HG03064 (cell line): ENCODE data around the gene MMP2.

Source experiments
- ATAC-seq: cut with Tn5 transposase; IDR thresholded peaks from one replicate; pipeline ENCODE4 v1.9.1; 2021; ENCODE audit warnings: low read depth; ENCODE audit not compliant: unreplicated experiment

The MMP2 gene

DNA sequence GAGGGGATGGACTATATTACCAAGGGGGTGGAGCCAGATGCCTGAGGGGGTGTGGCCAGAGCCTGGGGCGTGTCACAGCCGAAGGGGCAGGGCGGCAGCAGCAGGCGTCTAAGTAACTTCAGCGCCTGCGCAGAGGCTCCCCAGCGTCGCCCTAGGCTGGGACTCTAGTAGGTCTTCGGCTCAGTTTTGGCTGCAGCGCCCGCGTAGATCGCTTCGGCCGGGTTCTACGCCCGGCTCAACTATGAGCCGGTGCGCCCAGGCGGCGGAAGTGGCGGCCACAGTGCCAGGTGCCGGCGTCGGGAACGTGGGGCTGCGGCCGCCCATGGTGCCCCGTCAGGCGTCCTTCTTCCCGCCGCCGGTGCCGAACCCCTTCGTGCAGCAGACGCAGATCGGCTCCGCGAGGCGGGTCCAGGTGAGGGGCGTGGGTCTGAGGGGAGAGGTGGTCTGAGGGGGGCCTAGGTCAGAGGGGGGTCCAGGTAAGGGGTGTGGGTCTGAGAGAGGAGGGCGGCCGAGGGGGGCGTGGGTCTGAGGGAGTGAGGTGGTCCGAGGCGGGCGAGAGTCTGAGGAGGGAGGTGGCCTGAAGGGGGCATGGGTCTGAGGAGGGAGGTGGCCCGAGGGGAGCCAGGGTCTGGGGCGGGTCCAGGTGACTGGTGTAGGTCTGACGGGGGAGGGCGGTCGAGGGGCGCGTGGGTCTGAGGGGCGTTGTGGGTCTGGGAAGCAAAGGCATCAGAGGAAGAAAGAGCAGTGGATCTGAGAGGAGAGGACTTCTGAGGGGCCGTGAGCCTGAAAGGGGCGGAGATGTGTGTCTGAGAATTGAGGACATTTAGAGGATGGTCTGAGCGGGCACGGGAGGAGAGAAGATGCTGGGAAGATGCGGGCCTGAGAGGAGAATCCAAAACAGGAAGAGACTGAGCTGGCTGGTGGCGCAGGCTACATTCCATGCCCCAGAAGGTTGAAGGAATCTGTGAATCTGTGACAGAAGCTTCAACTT is 30.2 kb downstream of the MMP2 start, which contains the start of gene LPCAT2:
Gene LPCAT2, plus strand, starts transcription at position 132 of the 991 bp plus-strand sequence. Its CDS starts 110 bp downstream, at position 242.
- ATAC-seq, result no peak

DNA sequence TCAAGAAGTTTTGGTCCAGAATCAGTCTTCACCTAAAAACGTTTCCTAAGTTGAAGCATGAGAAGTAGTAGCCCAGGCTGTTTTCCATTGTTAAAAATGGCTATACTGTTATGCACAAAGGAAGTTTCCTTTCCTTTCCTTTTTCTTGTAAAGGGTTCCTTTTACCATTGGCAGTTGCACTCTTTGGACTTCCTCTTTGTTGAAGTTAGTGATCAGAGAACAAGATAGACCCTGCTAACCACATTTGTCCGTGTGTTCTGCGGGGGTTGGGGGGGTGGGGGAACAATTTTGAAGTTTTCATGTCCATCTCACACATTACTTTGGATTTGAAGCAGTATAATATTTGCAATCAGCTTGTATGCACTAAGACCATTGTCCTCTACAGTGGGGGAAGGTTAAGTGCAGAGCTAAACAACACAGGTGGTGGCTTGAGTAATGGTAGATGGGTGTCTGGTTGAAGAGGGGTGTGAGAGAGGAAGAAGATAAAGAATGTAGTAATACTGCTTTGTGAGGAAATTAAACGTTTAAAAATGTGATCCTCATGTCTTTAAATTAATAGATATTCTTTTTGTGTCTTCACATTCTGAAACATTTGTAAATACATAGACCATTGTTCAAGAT is 31.3 kb downstream of the MMP2 start:
- ATAC-seq, result no peak

DNA sequence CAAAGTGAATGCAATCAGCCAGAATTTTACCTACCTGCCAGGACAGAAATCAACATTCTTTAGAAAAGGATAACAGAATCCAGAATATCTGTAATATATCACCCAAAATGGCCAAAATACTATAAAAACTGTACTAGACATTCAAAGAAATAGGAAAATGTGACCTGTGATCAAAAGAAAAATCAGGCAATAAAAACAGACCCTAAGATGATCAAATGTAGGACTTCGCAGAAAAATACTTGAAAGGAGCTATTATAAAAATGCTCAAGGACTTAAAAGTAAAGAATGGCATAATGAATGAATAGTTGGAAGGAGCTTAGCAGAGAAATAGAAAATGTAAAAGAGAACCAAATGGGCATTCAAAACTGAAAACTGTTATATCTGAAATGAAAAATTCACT is 33.9 kb downstream of the MMP2 start:
- ATAC-seq, result no peak

DNA sequence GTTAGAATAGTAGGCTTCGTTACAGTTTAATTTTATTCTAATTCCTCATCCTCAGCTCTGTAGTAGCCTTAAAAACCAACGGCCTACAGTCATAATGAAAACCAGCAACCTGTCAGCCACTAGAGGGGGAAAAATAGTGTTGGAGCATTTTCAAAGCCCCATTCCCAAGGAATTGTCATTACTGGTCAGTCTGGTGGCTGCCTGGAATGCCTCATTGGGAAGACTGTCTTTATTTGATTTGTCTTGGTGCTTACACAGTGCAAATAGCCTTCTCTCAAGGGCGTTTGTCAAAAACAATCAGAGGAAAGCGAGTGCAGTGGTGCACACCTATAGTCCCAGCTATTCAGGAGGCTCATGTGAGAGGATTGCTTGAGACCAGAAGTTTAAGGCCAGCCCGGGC is 34.6 kb downstream of the MMP2 start:
- ATAC-seq, result no peak

GRCh38 chr16:55515111-55515510 is 36.1 kb downstream of the MMP2 start:
- ATAC-seq, result no peak

DNA sequence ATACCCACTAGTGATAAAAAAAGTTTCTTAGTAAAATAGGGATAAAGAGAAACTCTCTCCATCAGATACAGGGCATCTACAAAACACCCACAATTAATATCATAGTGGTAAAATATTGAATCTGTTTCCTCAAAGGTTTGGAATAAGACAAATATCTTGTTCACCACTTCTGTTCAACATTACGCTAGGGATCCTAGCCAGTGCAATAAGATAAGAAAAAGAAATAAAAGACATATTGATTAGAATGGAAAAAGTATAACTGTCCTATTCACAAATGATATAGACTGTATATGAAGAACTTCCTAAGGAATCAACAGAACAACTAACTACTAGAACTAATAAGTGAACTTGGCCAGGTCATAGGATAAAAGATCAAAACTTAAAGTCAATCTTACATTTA is 42.8 kb downstream of the MMP2 start:
- ATAC-seq, result no peak

DNA sequence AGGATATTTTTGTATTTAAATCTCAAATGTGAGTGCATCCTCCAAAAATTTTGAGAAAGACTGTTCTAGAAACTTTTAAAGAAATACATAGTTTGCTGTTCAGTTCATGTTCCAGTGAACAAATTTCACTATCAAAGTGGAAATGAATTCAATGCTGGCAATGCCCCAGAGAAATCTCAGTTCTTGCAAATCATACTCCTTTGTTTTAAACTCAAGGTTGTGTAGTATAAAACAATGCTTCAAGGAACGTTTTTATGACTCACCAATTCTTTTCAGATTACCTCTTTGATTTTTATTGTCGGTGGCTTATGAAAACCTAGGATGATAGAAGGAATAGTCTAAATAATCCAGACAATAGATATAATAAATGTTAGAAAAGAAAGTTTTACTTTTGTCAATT is 47.4 kb downstream of the MMP2 start:
- ATAC-seq, result no peak

GRCh38 chr16:55527885-55528284 is 48.9 kb downstream of the MMP2 start:
- ATAC-seq, result no peak

GRCh38 chr16:55529018-55529417 is 50.0 kb downstream of the MMP2 start:
- no peak for ATAC-seq

DNA sequence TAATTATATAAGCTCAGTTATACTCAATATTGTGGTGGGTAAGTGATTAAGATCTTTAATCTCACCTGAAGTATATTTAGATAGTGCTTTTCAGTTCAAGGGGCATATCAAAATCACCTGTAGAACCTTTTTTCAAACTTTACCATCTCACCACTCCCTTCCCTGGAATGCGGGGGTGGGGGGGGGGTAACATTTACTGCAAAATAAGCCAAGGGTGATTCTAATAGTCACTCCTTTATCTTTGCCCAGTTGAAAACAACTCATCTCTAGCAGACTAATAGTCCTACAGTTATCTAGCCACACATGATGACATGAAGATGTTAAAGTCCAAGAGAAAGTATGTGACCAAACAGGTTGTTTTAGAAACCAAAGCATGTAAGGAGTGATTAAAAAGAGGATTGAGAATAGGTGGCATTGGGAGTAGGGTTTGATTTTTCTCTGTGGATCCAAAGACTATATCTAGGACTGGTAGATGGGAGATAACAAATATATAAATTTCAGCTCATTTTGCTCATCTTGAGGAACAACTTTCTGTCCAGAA is 51.4 kb downstream of the MMP2 start:
- ATAC-seq, result no peak

DNA sequence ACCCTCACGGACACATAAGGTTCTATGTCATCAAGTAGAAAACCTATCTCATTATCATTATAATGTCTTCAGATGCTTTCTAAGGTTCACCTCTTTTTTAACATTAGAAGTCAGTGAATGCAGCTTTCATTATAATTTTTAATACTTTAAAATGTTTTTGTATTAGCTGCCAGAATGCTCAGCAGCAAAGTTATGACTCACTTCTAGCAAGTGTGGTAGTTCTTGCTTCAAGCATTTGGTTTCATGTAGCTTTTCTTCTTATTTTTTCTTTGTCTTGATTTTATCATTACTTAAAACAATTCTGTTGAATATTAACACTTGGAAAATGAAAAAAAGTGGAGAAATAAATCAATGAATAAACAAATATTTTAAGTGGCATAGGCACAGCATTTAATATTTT is 53.2 kb downstream of the MMP2 start:
- no peak for ATAC-seq

DNA sequence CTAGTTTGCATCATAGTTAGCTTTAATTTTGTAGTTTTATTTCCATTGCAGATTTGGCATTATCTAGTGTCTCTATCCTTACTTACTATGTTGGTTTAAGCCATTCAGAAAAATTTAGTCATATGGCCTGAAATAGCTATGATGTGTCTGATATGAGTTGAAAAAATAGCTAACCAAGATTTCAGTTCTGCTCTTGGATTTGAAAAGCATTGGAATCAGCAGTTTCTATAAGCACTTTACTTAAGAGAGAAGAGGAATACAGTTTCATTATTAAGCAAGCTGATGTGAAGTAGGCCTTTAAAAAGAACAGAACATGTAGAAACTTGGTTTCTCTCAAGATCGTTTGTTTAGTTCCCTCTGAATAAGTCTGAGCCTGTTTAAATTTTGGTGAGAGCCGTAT is 55.8 kb downstream of the MMP2 start:
- ATAC-seq, result no peak

DNA sequence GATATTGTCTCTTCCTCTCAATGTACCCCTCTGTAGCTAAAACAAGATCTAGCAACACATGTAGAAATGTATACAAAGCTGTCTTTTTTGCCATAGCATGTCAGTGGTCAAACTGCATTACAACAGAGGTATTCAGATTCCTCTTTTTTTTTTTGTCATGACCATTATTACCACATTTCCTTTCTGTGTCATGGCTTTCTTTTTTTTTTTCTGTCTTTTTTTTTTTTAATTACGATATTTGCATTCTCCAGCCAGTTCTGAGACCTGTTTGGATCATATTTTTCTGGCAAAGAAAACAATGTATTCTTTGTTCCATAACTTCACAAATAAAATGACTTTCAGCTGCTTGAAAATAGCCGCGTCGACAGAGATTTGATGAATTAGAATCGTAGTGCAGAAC is 60.1 kb downstream of the MMP2 start:
- ATAC-seq, result no peak

DNA sequence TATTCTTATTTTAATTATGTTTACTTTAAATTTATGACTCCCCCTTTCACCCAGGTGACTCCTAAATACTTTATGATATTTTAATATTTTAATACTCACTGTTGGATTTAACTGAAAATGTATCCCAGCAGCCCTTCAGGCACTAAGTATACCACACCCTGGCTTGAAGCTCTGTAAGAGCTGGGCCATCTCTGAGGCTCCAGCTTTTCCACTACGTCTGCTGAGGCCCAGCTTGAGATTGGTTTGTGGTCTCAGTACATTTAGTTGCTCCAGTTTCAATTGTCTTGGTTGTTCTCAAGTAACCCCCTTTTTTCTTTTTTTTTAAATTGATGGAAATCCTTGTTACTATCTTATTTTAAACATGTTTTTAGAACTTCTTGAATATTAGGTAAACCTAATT is 60.5 kb downstream of the MMP2 start:
- no peak for ATAC-seq

DNA sequence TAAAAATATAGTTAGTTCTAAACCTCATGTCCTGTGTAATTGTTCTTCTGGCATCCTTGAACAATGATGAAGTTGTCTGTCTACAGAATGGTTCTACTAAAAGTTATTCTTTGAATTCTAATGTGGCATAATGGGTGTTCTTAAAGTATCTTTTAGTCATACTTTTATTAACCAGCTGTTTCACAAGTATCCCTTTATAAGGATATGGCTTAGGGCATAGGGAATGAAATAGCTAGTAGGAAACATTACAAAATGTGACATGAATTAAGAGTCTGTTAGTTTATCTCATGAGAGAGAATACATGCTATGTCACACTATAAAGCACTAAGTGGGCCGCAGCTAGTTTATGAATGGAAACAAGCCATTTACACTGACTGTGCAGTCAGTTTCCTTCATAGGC is 61.2 kb downstream of the MMP2 start:
- ATAC-seq, result no peak

DNA sequence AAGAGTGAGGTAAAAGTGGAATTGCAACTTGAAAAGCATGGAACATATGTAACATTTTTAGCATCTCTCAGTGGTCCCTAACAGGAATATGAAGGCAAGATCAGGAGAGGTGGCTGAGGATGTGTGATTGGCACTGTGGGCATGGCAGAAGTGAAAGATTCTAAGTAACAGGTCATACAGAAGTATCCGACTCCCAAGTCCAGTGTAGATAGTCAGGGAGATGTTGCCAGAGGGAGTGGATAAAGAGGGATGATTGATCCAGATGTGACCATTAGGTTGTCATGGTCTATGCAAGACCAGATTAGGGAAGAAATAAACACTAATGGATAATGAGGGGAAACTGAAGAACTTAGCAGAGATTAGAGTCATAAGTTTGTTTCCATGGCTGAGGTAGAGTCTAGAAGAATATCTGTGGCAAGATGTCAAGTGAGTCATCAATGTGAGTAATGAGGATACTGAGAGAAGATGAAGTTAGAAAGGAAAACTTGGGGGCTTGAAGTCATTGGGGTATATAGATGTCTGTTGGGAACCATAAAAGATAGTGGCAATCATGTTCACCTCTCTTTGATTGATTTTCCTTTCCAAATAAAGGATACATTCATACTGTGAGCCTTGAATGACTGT is 63.6 kb downstream of the MMP2 start:
- no peak for ATAC-seq

- ATAC-seq, result no peak
Observed at GRCh38 chr16:55543472-55543871, 64.5 kb downstream of the MMP2 start.

GRCh38 chr16:55552621-55553020 is 73.6 kb downstream of the MMP2 start:
- no peak for ATAC-seq

GRCh38 chr16:55555436-55555835 is 76.4 kb downstream of the MMP2 start:
- ATAC-seq, result no peak
